Pancreas (tissue), 10 donors: ENCODE results near the gene ARHGEF26. TPM values are rescaled to one million over a fixed set of nuclear protein-coding genes. Genes with fewer than 3 reads are reported as not detected.

Source experiments
- ATAC-seq, 4 donors: fragments of 200-7000 bp; cut with Tn5 transposase; one replicate each; pipeline versions ENCODE4 v1.8.0 to v1.9.1; 2020; ENCODE audit warnings: mild to moderate bottlenecking in 4 of 4, moderate library complexity in 4 of 4
- DNase-seq, 6 donors: peaks; one replicate each; pipeline ENCODE4 v3.0.0-alpha.2; 2020
- FAIRE-seq: peaks from 2 replicates; lab custom pipeline; 2012; peaks lifted over from hg19 to GRCh38; lab: Jason Lieb, UNC
- H3K27ac ChIP-seq, 4 donors: fragments of 200-600 bp; sonication (generic); 1 replicate in 3 of 4; 2 replicates in 1 of 4; pipeline versions ENCODE4 v1.5.0 to v1.8.0; 2020
- H3K27me3 ChIP-seq, 4 donors: fragments of 200-600 bp; one replicate each; pipeline ENCODE4 v1.8.0; 2021
- H3K36me3 ChIP-seq, 3 donors: fragments of 200-600 bp; sonication (generic) in 1 of 3; one replicate each; pipeline versions ENCODE4 v1.5.0 to v1.8.0; 2020 to 2021
- H3K4me1 ChIP-seq, 3 donors: fragments of 200-600 bp; one replicate each; pipeline ENCODE4 v1.8.0; 2021
- H3K4me3 ChIP-seq, 4 donors: fragments of 200-600 bp; sonication (generic) in 2 of 4; one replicate each; pipeline versions ENCODE4 v1.5.0 to v1.8.0; 2020 to 2021
- H3K9me3 ChIP-seq, 4 donors: fragments of 200-600 bp; one replicate each; pipeline ENCODE4 v1.8.0; 2021
- WGBS, 2 donors: extraction: QIAGEN DNeasy Blood & Tissue Kit; methylation state at CpG; one replicate each; pipeline ENCODE4 v1.1.7; 2013; 5-methylcytosine and 5-hydroxymethylcytosine counted together
- intact Hi-C, 3 donors: fragments of 100-400 bp; cut with DNase I; formaldehyde crosslinking; loops; one replicate each; pipeline versions ENCODE4 v1.11.1 to v1.14.2; 2022
- polyA plus RNA-seq, 2 donors: library from polyadenylated mRNA; stranded (reverse); fragments of 200-250 nt; gene quantifications; one replicate each; pipeline ENCODE4 v1.2.3, GENCODE V29; 2013
- total RNA-seq, 6 donors: library from RNA; stranded (reverse); fragmentation: NEBNext Ultra II Directional in 4 of 6; extraction: Animal tissue kit (Norgen Biotek cat#: 25700) in 4 of 6; gene quantifications; one replicate each; pipeline versions ENCODE4 v1.2.1 to v1.2.4, GENCODE V29; 2021 to 2023
- TF ChIP-seq, protein P1 (sequence below), 4 donors: fragments of 200-600 bp; sonication (generic) in 3 of 4; IDR thresholded peaks; one replicate each; pipeline versions ENCODE4 v1.5.0 to v1.8.0; 2021; ENCODE audit warnings: antibody characterized with exemption in 4 of 4
- donor health status: healthy with polysubstance abuse.
- donor health status: DM: no; HTN: no; CAD: no; lungs with moderate emphysema.
- donor health status: DM: no; HTN: no; CAD: no.
- donor health status: control.
- donor health status: control.
- donor health status: Bipolar disorder and iron deficiency.
- donor health status: DM: yes; HTN: yes; CAD: no.
- donor health status: DM: no; HTN: no; CAD: no.
- donor health status: DM: no; HTN: no; CAD: no.
- donor health status: DM: yes; HTN: yes; CAD: no.

Gene ARHGEF26
- total and polyA plus RNA-seq, 8 donors = 2.7 to 6.5 (median 4.9) TPM

GRCh38 chr3:154225536-154225935 lies 104.3 kb downstream of the ARHGEF26 start:
- ATAC-seq = no peak
- Histone ChIP-seq H3K36me3 (no peaks in the 10 kb centered on the region), H3K9me3 (no peaks in the 10 kb centered on the region), H3K27ac (no peak overlapping the region), H3K4me3 (no peak overlapping the region), H3K4me1 (no peaks in the 10 kb centered on the region), H3K27me3 (no peaks in the 10 kb centered on the region)
- intact Hi-C loops = no loop called here
- WGBS, 2 donors = 87 to 89% methylated on average over 2 of the region's 2 CpGs
- no peak for DNase-seq
- no peak for FAIRE-seq
- TF ChIP-seq, protein P1, sequence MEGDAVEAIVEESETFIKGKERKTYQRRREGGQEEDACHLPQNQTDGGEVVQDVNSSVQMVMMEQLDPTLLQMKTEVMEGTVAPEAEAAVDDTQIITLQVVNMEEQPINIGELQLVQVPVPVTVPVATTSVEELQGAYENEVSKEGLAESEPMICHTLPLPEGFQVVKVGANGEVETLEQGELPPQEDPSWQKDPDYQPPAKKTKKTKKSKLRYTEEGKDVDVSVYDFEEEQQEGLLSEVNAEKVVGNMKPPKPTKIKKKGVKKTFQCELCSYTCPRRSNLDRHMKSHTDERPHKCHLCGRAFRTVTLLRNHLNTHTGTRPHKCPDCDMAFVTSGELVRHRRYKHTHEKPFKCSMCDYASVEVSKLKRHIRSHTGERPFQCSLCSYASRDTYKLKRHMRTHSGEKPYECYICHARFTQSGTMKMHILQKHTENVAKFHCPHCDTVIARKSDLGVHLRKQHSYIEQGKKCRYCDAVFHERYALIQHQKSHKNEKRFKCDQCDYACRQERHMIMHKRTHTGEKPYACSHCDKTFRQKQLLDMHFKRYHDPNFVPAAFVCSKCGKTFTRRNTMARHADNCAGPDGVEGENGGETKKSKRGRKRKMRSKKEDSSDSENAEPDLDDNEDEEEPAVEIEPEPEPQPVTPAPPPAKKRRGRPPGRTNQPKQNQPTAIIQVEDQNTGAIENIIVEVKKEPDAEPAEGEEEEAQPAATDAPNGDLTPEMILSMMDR (IDR thresholded peaks at IDR 0.05) = no peak

GRCh38 chr3:154227531-154227930 lies 106.3 kb downstream of the ARHGEF26 start:
- intact Hi-C loops = no loop called here
- H3K9me3 ChIP-seq = no peaks in the 10 kb centered on the region
- TF ChIP-seq, protein P1 (IDR thresholded peaks at IDR 0.05) = no peak
- H3K27ac ChIP-seq = no peak overlapping the region
- H3K4me3 ChIP-seq = no peak overlapping the region
- H3K27me3 ChIP-seq = no peaks in the 10 kb centered on the region
- ATAC-seq = no peak
- H3K36me3 ChIP-seq = no peaks in the 10 kb centered on the region
- WGBS, 2 donors = 83 to 90% methylated on average over 3 of the region's 3 CpGs
- FAIRE-seq = no peak
- no peak for DNase-seq
- H3K4me1 ChIP-seq = no peaks in the 10 kb centered on the region

GRCh38 chr3:154228561-154229216 lies 107.5 kb downstream of the ARHGEF26 start:
- DNase-seq = no peak
- Histone ChIP-seq H3K27me3 (no peaks in the 10 kb centered on the region), H3K36me3 (no peaks in the 10 kb centered on the region), H3K4me3 (no peak overlapping the region), H3K9me3 (no peaks in the 10 kb centered on the region), H3K4me1 (no peaks in the 10 kb centered on the region), H3K27ac (no peak overlapping the region)
- no peak for FAIRE-seq
- intact Hi-C loops = no loop called here
- 64 to 70% methylated on average over 6 of the region's 6 CpGs for WGBS, 2 donors
- no peak for ATAC-seq
- TF ChIP-seq, protein P1 (IDR thresholded peaks at IDR 0.05) = no peak

DNA sequence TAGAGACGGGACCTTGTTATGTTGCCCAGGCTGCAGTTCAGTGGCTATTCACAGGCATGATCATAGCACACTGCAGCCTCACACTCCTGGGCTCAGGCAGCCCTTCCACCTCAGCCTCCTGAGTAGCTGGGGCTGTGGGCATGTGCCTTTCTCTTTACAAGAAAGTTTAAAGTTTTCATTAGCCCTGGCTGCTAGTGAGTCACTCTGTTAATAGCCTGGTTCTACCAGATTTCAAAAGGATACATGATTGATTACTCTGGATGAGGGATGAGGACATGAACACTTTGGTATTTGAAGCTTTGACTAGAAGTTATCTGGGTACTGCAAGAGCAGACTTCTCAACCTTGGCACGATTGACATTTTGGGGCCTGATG lies 108.0 kb downstream of the ARHGEF26 start:
- Histone ChIP-seq H3K4me3 (no peak overlapping the region), H3K36me3 (no peaks in the 10 kb centered on the region), H3K9me3 (no peaks in the 10 kb centered on the region), H3K27ac (no peak overlapping the region), H3K4me1 (no peaks in the 10 kb centered on the region), H3K27me3 (no peaks in the 10 kb centered on the region)
- TF ChIP-seq, protein P1 (IDR thresholded peaks at IDR 0.05) = no peak
- no peak for FAIRE-seq
- no peak for DNase-seq
- intact Hi-C loops = no loop called here
- ATAC-seq = no peak
- 80 to 88% methylated on average over 2 of the region's 2 CpGs for WGBS, 2 donors

DNA sequence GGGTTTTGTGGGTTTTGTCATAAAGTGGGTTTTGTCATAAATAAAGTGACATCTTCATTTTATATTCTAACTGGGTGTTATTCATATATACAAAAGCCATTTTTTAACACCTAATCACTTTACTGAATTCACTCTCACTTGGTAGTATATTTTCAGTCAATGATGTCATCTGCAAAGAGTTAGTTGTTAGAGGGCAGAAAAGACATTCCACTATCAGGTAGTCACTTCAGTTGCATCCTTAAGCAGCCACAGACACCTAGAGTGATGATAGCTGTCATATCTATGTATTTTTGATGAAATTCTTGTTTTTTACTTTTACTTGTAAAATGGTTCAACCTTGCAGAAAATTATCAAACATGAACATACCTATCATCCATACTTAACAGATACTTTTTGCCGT lies 114.1 kb downstream of the ARHGEF26 start:
- no peak overlapping the region for H3K27ac ChIP-seq
- TF ChIP-seq, protein P1 (IDR thresholded peaks at IDR 0.05) = no peak
- ATAC-seq (no peak), FAIRE-seq (no peak), DNase-seq (no peak)
- WGBS, 2 donors = 97 to 100% methylated on average over 1 of the region's 1 CpG
- intact Hi-C loops = no loop called here
- H3K27me3 ChIP-seq = no peaks in the 10 kb centered on the region
- H3K9me3 ChIP-seq = no peaks in the 10 kb centered on the region
- H3K4me3 ChIP-seq = no peak overlapping the region
- no peaks in the 10 kb centered on the region for H3K4me1 ChIP-seq
- no peaks in the 10 kb centered on the region for H3K36me3 ChIP-seq
